Astrocyte (in vitro differentiated cells and primary cell): ENCODE data around the gene C10orf120. TPM values are rescaled to one million over a fixed set of nuclear protein-coding genes. Genes with fewer than 3 reads are reported as not detected.

Source experiments
- DNase-seq: peaks from one replicate; pipeline ENCODE4 v3.0.0-alpha.2; 2010; ENCODE audit warnings: low read depth
- FAIRE-seq: peaks from 2 replicates; lab custom pipeline; 2011; peaks lifted over from hg19 to GRCh38; lab: Jason Lieb, UNC
- H2AFZ ChIP-seq: 2 replicates; pipeline ENCODE4 v1.6.0; 2012; ENCODE audit warnings: low read depth, low read length, inconsistent platforms
- H3K27ac ChIP-seq: 2 replicates; pipeline ENCODE4 v1.5.1; 2011; ENCODE audit warnings: low read depth, low read length, inconsistent platforms
- H3K27me3 ChIP-seq: 2 replicates; pipeline ENCODE4 v1.6.0; 2011; ENCODE audit warnings: low read length, inconsistent platforms; ENCODE audit not compliant: insufficient read depth
- H3K36me3 ChIP-seq: 2 replicates; pipeline ENCODE4 v1.5.1; 2011; ENCODE audit warnings: low read length, inconsistent platforms; ENCODE audit not compliant: insufficient read depth
- H3K4me1 ChIP-seq: 2 replicates; pipeline ENCODE4 v1.5.1; 2011; ENCODE audit warnings: low read length, inconsistent platforms; ENCODE audit not compliant: insufficient read depth
- H3K4me2 ChIP-seq: 2 replicates; pipeline ENCODE4 v1.6.0; 2012; ENCODE audit warnings: low read length, inconsistent platforms
- H3K4me3 ChIP-seq: 2 replicates; pipeline ENCODE4 v1.5.1; 2011; ENCODE audit warnings: low read depth, mild to moderate bottlenecking, low read length, inconsistent platforms; ENCODE audit not compliant: insufficient read depth
- H3K79me2 ChIP-seq: 2 replicates; pipeline ENCODE4 v1.6.0; 2012; ENCODE audit warnings: mild to moderate bottlenecking, low read length, inconsistent platforms; ENCODE audit not compliant: insufficient read depth
- H3K9ac ChIP-seq: 2 replicates; pipeline ENCODE4 v1.6.0; 2012; ENCODE audit warnings: mild to moderate bottlenecking, low read length, inconsistent platforms
- H3K9me3 ChIP-seq: 2 replicates; pipeline ENCODE4 v1.5.1; 2012; ENCODE audit warnings: low read depth, mild to moderate bottlenecking, low read length, inconsistent platforms; ENCODE audit not compliant: insufficient read depth
- H4K20me1 ChIP-seq: 2 replicates; pipeline ENCODE4 v1.6.0; 2012; ENCODE audit warnings: low read length, inconsistent platforms; ENCODE audit not compliant: insufficient read depth
- H3K27ac Mint-ChIP-seq: one replicate; pipeline ENCODE4 v1.8.0; 2021; ENCODE audit warnings: mild to moderate bottlenecking, mixed read lengths; ENCODE audit not compliant: unreplicated experiment
- H3K27me3 Mint-ChIP-seq: one replicate; pipeline ENCODE4 v1.8.0; 2021; ENCODE audit warnings: low read depth, mixed read lengths; ENCODE audit not compliant: unreplicated experiment
- H3K36me3 Mint-ChIP-seq: one replicate; pipeline ENCODE4 v1.8.0; 2021; ENCODE audit warnings: low read depth, mixed read lengths; ENCODE audit not compliant: unreplicated experiment
- H3K4me1 Mint-ChIP-seq: one replicate; pipeline ENCODE4 v1.8.0; 2021; ENCODE audit warnings: low read depth, mixed read lengths; ENCODE audit not compliant: unreplicated experiment
- H3K4me3 Mint-ChIP-seq: one replicate; pipeline ENCODE4 v1.8.0; 2021; ENCODE audit warnings: mild to moderate bottlenecking, moderate library complexity, mixed read lengths; ENCODE audit not compliant: unreplicated experiment
- H3K9me3 Mint-ChIP-seq: one replicate; pipeline ENCODE4 v1.8.0; 2021; ENCODE audit warnings: mild to moderate bottlenecking, mixed read lengths; ENCODE audit not compliant: unreplicated experiment
- CTCF ChIP-seq: IDR thresholded peaks from 2 replicates; pipeline ENCODE4 v1.5.1; 2011; ENCODE audit warnings: low read depth, mild to moderate bottlenecking, inconsistent platforms, low read length, moderate library complexity; ENCODE audit not compliant: insufficient read depth
- EZH2 ChIP-seq: IDR thresholded peaks from 2 replicates; pipeline ENCODE4 v1.6.1; 2012; ENCODE audit warnings: mild to moderate bottlenecking, low read length, inconsistent platforms; ENCODE audit not compliant: insufficient read depth
- total RNA-seq: library from RNA; stranded (reverse); gene quantifications from 2 replicates; pipeline ENCODE4 v1.2.1, GENCODE V29; 2021

C10orf120 gene
- total RNA-seq, 1 donor from 2014 or later: not detected

GRCh38 chr10:122675278-122675677 is 24.4 kb downstream of the C10orf120 start:
- Histone ChIP-seq H3K4me2 (no peak overlapping the region), H3K4me3 (no peak overlapping the region), H3K9ac (no peak overlapping the region), H4K20me1 (no peaks in the 10 kb centered on the region), H3K4me1 (no peaks in the 10 kb centered on the region), H3K27me3 (no peaks in the 10 kb centered on the region), H2AFZ (no peak overlapping the region), H3K36me3 (no peaks in the 10 kb centered on the region), H3K27ac (no peak overlapping the region), H3K9me3 (no peaks in the 10 kb centered on the region), H3K79me2 (no peaks in the 10 kb centered on the region)
- TF ChIP-seq EZH2 (no peak), CTCF (no peak)
- Mint-ChIP-seq H3K4me3 (no peak overlapping the region), H3K27me3 (peaks cover 38% of the 10 kb centered on the region), H3K27ac (no peak overlapping the region), H3K9me3 (no peaks in the 10 kb centered on the region), H3K4me1 (peaks cover 4% of the 10 kb centered on the region), H3K36me3 (no peaks in the 10 kb centered on the region)
- FAIRE-seq: no peak
- DNase-seq: no peak

DNA sequence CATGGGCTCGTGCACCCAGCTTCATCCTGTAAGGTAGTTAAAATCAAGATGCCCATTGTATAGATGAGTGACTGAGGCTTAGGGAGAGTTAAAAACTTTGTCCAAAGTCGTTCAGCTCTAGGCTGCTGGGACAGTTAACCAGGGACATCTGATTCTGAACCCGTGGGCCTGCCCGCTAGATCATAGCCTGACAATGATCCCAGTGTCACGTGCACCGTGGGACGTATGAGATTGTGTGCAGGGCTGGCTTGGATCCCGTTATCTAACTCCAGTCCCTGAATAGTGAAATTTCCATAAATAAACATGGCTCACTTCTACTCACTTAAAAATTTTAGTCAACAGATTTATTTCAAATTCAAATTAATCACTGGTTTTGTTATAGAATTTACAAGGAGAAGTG is 24.9 kb downstream of the C10orf120 start:
- H4K20me1 ChIP-seq: no peaks in the 10 kb centered on the region
- H3K4me3 Mint-ChIP-seq: no peak overlapping the region
- no peak overlapping the region for H3K9ac ChIP-seq
- no peaks in the 10 kb centered on the region for H3K9me3 ChIP-seq
- no peaks in the 10 kb centered on the region for H3K36me3 ChIP-seq
- H3K4me3 ChIP-seq: no peak overlapping the region
- no peak for TF ChIP-seq CTCF
- TF ChIP-seq EZH2: no peak
- no peak overlapping the region for H3K4me2 ChIP-seq
- no peaks in the 10 kb centered on the region for H3K9me3 Mint-ChIP-seq
- H3K27ac ChIP-seq: no peak overlapping the region
- H3K27me3 ChIP-seq: no peaks in the 10 kb centered on the region
- H3K36me3 Mint-ChIP-seq: no peaks in the 10 kb centered on the region
- H3K79me2 ChIP-seq: no peaks in the 10 kb centered on the region
- peaks cover 4% of the 10 kb centered on the region for H3K4me1 Mint-ChIP-seq
- DNase-seq: no peak
- H3K4me1 ChIP-seq: no peaks in the 10 kb centered on the region
- no peak overlapping the region for H2AFZ ChIP-seq
- peaks cover 41% of the 10 kb centered on the region for H3K27me3 Mint-ChIP-seq
- FAIRE-seq: no peak
- no peak overlapping the region for H3K27ac Mint-ChIP-seq

DNA sequence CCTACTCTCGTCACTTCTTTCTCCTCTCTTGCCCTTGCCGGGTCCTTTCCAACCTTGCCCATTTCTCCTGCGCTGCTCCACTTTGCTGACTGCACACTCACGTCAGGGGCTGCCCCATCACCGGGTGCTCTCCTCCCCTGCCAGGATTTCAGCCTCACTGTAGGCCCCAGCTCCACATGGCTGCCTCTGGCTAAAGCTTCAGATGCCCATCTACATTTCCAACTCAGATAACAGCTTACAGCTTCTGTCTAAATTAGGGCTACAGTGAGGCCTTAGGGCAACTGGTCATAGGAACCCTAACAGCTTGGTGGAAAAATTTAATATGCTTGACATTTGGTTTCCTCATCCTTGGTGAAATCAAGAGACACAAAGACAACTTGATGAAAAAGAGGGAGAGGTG is 25.9 kb downstream of the C10orf120 start:
- Mint-ChIP-seq H3K4me1 (peaks cover 4% of the 10 kb centered on the region), H3K9me3 (no peaks in the 10 kb centered on the region), H3K36me3 (no peaks in the 10 kb centered on the region), H3K27ac (no peak overlapping the region), H3K27me3 (peaks cover 45% of the 10 kb centered on the region), H3K4me3 (no peak overlapping the region)
- H3K27ac ChIP-seq: no peak overlapping the region
- FAIRE-seq (no peak), DNase-seq (no peak)
- no peak overlapping the region for H3K4me2 ChIP-seq
- H3K9ac ChIP-seq: no peak overlapping the region
- no peaks in the 10 kb centered on the region for H3K27me3 ChIP-seq
- no peaks in the 10 kb centered on the region for H3K79me2 ChIP-seq
- H3K9me3 ChIP-seq: no peaks in the 10 kb centered on the region
- H3K36me3 ChIP-seq: no peaks in the 10 kb centered on the region
- no peak overlapping the region for H3K4me3 ChIP-seq
- no peak overlapping the region for H2AFZ ChIP-seq
- H4K20me1 ChIP-seq: no peaks in the 10 kb centered on the region
- TF ChIP-seq CTCF (no peak), EZH2 (no peak)
- no peaks in the 10 kb centered on the region for H3K4me1 ChIP-seq
